GM10248 (cell line): ENCODE results near the gene ATXN8OS.

ENCODE experiments used
- CTCF ChIA-PET: fragments of 300-600 bp; sonication (Branson Sonifier 250); formaldehyde crosslinking; extraction: SDS; loops from one replicate; lab custom pipeline; 2021; ENCODE audit warnings: antibody characterized with exemption; lab: Yijun Ruan, JAX
- POLR2A ChIA-PET: fragments of 350-650 bp; sonication (Branson Sonifier 250); formaldehyde crosslinking; extraction: SDS; loops from one replicate; lab custom pipeline; 2020; ENCODE audit warnings: antibody characterized with exemption; lab: Yijun Ruan, JAX
- DNase-seq: peaks from one replicate; pipeline ENCODE4 v3.0.0; 2012; ENCODE audit errors: extremely low spot score
- TF ChIP-seq, protein P1 (sequence below): IDR thresholded peaks from 2 replicates; pipeline ENCODE4 v1.5.1; 2012; ENCODE audit warnings: mild to moderate bottlenecking, low read depth; ENCODE audit errors: extremely low read depth, missing control alignments, control extremely low read depth

The ATXN8OS gene

GRCh38 chr13:70107498-70108281, at the start of gene ATXN8OS:
TSS of gene ATXN8OS (plus strand) at chr13:70107826.
- TF ChIP-seq, protein P1, sequence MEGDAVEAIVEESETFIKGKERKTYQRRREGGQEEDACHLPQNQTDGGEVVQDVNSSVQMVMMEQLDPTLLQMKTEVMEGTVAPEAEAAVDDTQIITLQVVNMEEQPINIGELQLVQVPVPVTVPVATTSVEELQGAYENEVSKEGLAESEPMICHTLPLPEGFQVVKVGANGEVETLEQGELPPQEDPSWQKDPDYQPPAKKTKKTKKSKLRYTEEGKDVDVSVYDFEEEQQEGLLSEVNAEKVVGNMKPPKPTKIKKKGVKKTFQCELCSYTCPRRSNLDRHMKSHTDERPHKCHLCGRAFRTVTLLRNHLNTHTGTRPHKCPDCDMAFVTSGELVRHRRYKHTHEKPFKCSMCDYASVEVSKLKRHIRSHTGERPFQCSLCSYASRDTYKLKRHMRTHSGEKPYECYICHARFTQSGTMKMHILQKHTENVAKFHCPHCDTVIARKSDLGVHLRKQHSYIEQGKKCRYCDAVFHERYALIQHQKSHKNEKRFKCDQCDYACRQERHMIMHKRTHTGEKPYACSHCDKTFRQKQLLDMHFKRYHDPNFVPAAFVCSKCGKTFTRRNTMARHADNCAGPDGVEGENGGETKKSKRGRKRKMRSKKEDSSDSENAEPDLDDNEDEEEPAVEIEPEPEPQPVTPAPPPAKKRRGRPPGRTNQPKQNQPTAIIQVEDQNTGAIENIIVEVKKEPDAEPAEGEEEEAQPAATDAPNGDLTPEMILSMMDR, result no peak
- POLR2A ChIA-PET, result no interaction called here
- CTCF ChIA-PET, result no interaction called here
- DNase-seq, result no peak

DNA sequence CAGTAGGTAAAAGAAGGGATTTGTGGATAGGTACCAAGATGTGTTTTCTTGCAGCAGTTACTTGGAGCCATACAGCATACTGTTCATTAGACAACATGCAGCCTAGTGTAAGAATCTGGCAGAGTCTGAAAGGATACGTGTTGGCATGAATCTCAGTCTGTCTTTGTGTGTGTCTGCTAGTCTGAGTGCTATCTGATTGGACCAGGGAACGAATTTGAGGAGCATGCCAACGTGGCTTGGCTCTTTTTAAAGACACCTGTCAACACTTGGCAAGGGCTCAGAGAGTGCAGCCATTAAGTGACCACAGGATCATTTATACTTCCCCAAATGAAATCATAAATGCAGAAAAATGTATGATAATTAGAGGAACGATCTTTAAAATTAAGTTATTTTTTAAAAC, 27.6 kb upstream of the ATXN8OS start:
- TF ChIP-seq, protein P1, result no peak
- DNase-seq, result no peak
- POLR2A ChIA-PET, result no interaction called here
- CTCF ChIA-PET, result interaction anchor here (0.6 kb wide), 1 partner anchor 626 kb away, joined by 3 read pairs; no protein-coding TSS in a partner anchor

DNA sequence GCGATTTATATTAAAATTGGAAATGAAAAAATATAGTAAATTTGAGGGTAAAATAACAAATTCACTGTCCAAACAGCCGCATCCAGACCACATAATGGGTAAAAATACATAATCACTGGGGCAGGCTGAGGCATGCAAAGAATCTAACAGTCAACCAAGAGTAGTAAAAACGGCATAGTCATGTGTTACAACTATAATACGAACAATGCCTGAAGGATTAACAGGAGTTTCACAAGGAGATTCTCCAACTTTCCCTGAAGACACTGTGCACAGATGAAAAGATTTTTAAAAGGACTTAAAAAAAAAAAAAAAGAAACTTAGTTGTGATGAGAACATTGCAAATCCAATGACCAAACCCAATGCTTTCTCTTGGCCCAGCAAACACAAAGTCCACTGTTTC, 20.4 kb upstream of the ATXN8OS start:
- CTCF ChIA-PET, result interaction anchor here (2.2 kb wide), 1 partner anchor 10 kb away, joined by 13 read pairs; no protein-coding TSS in a partner anchor
- POLR2A ChIA-PET, result no interaction called here
- TF ChIP-seq, protein P1, result no peak
- no peak for DNase-seq

DNA sequence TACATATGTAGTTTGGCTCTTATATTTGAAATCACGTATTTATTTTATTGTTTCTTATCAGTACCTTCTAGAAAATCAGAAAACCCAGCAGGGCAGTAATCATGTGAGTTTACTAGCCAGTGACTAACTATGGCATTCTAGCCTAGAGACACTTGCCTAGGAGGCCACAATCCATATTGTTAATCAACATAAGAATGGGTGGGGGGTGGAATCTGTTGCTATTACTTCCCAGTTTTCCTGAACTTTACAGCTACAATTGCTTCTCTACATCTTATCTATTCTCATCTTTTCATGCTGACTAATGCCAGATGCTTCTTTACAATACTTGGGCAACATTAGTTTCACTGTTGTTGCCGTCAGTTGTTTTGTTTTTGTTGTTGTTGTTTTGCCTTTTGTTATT, 18.7 kb upstream of the ATXN8OS start:
- TF ChIP-seq, protein P1, result no peak
- no peak for DNase-seq
- CTCF ChIA-PET, result interaction anchor here (2.2 kb wide), 1 partner anchor 9 kb away, joined by 13 read pairs; no protein-coding TSS in a partner anchor
- POLR2A ChIA-PET, result no interaction called here

DNA sequence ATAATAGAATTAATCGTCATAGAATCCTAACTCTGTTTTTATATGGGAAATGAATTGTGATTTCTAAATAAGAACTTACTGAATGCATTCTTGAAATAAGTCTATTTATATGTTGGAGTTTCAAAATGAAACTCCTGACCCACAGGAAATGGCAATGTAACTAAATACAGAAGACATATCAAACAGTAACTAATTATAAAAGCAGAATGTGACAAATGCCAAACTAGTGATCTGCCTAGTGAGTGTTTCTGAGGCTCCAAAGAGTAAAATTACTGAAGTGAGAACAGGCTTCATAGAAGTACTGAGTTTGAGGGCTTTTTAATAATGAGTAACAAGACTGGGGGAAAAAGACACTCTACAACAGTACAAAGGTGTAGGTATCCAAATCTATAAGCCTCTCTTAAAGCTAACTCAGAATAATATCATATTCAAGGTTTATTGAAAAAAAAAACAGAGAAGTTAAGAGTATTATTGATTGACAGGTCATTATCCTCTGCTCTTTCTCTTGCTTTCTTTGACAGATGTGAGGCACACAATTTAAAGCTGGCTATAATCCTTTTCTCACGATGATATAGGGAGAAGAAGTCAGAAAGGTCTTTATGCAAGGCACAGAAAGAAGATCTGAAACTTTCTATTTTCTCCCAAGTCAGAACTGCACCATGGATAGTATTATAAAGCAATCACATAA, 17.4 kb upstream of the ATXN8OS start:
- TF ChIP-seq, protein P1, result no peak
- CTCF ChIA-PET, result interaction anchor here (0.7 to 1.5 kb wide), 2 partner anchors 9 to 12 kb away, joined by 3 read pairs; no protein-coding TSS in a partner anchor
- DNase-seq, result no peak
- POLR2A ChIA-PET, result no interaction called here

DNA sequence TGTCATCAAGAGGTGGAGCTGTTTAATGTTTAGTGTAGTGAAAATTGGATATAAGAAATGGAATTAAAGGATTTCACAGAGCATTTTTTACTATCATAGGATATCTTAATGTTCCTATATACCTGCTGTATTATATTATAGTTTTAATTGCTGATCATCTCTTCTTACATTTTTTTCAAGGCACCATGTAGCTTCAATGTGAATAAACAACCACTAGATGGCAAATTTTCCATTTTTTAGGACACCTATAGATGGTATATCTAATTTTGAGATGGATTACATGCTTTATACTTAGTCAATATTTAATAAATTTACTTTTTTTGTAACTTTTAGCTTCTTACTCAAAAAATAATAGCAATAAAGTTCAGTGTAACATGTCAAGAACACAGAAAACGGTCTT, 9.0 kb upstream of the ATXN8OS start:
- no peak for DNase-seq
- ChIA-PET CTCF (interaction anchor here (1.2 to 2.9 kb wide), 2 partner anchors 10 to 115 kb away, joined by 3 to 13 read pairs; no protein-coding TSS in a partner anchor), POLR2A (no interaction called here)
- TF ChIP-seq, protein P1, result peak; percentile 18
